Measurements from ENCODE around the gene PSMC3. TPM values are rescaled to one million over a fixed set of nuclear protein-coding genes. Genes with fewer than 3 reads are reported as not detected.

Gene PSMC3
- total and polyA plus RNA-seq, 9 of the 15 experiments (the other 6 are each of a cell fraction or from before 2014, with no cell fraction given) = 44.3 to 324 (median 240) TPM

DNA sequence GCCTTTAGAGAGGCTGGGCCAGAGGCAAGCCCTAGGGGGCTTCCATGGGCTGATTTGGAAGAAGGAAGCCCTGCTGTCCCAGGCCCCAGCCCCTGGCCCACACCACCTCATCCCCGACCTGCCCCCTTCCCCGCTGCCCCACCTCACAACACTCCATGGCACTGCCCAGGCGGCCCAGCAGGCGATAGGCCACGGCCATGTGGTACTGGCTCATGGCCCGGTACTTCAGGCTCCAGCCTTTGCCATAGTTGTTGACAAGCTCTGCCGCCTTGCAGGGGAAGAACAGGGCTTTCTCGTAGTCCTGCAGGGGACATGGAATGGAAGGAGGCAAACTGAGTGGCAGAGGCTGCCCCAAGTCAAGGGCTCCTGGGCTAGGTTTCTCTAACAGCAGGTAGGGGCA, 16.3 kb upstream of the PSMC3 start:
- Histone ChIP-seq H3K4me3 (no peak overlapping the region), H3K79me2 (ENCODE audit: control insufficient read depth, insufficient read depth, low read length) (no peaks in the 10 kb centered on the region), H3K36me3 (ENCODE audit: control insufficient read depth, insufficient read depth, low read length) (no peaks in the 10 kb centered on the region), H3K27ac (ENCODE audit: extremely low read depth, low read depth, low read length) (no peak overlapping the region), H3K4me1 (replicated peaks in 1 of 2; ENCODE audit: control insufficient read depth in 2 of 2, insufficient read depth in 2 of 2, low read length in 2 of 2) (peaks cover 0 to 9% of the 10 kb centered on the region in 2 experiments; a peak in 2 of 5 replicates), H3K9me3 (replicated peaks; ENCODE audit: control insufficient read depth, insufficient read depth, low read depth, low read length) (no peaks in the 10 kb centered on the region), H2AFZ (ENCODE audit: low read depth, low read length) (no peak overlapping the region), H3K9me1 (ENCODE audit: control insufficient read depth, insufficient read depth, low read length) (no peaks in the 10 kb centered on the region), H3K4me2 (ENCODE audit: insufficient read depth, low read length) (no peak overlapping the region), H3K27me3 (ENCODE audit: control insufficient read depth in 2 of 2, insufficient read depth in 2 of 2, low read length in 2 of 2) (no peaks in the 10 kb centered on the region), H4K20me1 (replicated peaks; ENCODE audit: control insufficient read depth, insufficient read depth, low read length) (no peaks in the 10 kb centered on the region), H3K9ac (ENCODE audit: insufficient read depth in 1 of 2, low read depth in 2 of 2, low read length in 2 of 2) (no peak overlapping the region)
- ChIA-PET CTCF (ENCODE audit: low intra/inter-chr PET ratio) (no interaction called here), POLR2A (interaction anchor here (1.1 kb wide), 1 partner anchor 18 kb away, joined by 3 read pairs; no protein-coding TSS in a partner anchor)
- 52% methylated on average over 8 of the region's 8 CpGs for WGBS (ENCODE audit: insufficient coverage, low coverage, missing lambda C conversion rate)
- no TSS peak for BruUV-seq (replicated peaks)
- FAIRE-seq (no peak), ATAC-seq (no peak), DNase-seq (ENCODE audit: extremely low read depth in 1 of 4, low spot score in 3 of 4) (no peak)
- intact Hi-C loops (cut with micrococcal nuclease) = no loop called here
- in situ Hi-C loops (cut with MboI) = no loop called here
- TF ChIP-seq ZNF239 (CRISPR knock-in tag; IDR thresholded peaks at IDR 0.05) (no peak), FOXP1 (CRISPR knock-in tag; IDR thresholded peaks at IDR 0.05) (no peak), NUFIP1 (IDR thresholded peaks at IDR 0.05; ENCODE audit: partially characterized antibody) (no peak), PREB (CRISPR knock-in tag; IDR thresholded peaks at IDR 0.05) (no peak), THAP7 (CRISPR knock-in tag; IDR thresholded peaks at IDR 0.05) (no peak), MAFK (IDR thresholded peaks at IDR 0.05; ENCODE audit: low read length) (no peak), ZNF76 (CRISPR knock-in tag; IDR thresholded peaks at IDR 0.05; ENCODE audit: borderline replicate concordance) (no peak), ZNF324 (CRISPR knock-in tag; IDR thresholded peaks at IDR 0.05) (no peak), HEY1 (CRISPR knock-in tag; IDR thresholded peaks at IDR 0.05; ENCODE audit: borderline replicate concordance) (no peak)
